Tibial artery (tissue), 4 donors: ENCODE data around the gene ADAMTS18.
"Not testable (repeated sequence)": the region's sequence is repeated elsewhere in the genome, so short reads cannot be mapped to it uniquely, and the experiment has no call there.

Experiments used
- DNase-seq, 2 donors: peaks; one replicate each; pipeline ENCODE4 v3.0.0-alpha.2; 2019
- H3K27ac ChIP-seq, 2 donors: fragments of 200-600 bp; sonication (generic) in 1 of 2; 1 replicate in 1 of 2; 2 replicates in 1 of 2; pipeline ENCODE4 v1.5.1; 2018 to 2019; ENCODE audit warnings: mild to moderate bottlenecking in 1 of 2
- H3K27me3 ChIP-seq, 2 donors: fragments of 200-600 bp; sonication (generic) in 1 of 2; one replicate each; pipeline versions ENCODE4 v1.5.1 to v1.6.0; 2016 to 2019
- H3K36me3 ChIP-seq, 3 donors: fragments of 200-600 bp; sonication (generic) in 2 of 3; one replicate each; pipeline ENCODE4 v1.5.1; 2016 to 2019; ENCODE audit warnings: mild to moderate bottlenecking in 2 of 3
- H3K4me1 ChIP-seq, 4 donors: fragments of 200-600 bp; sonication (generic) in 2 of 4; 1 replicate in 3 of 4; 2 replicates in 1 of 4; pipeline ENCODE4 v1.5.1; 2016 to 2019
- H3K4me3 ChIP-seq, 2 donors: fragments of 200-600 bp; sonication (generic) in 1 of 2; 1 replicate in 1 of 2; 2 replicates in 1 of 2; pipeline ENCODE4 v1.5.1; 2018 to 2019; ENCODE audit warnings: mild to moderate bottlenecking in 2 of 2
- H3K9me3 ChIP-seq, 3 donors: fragments of 200-600 bp; sonication (generic) in 1 of 3; one replicate each; pipeline ENCODE4 v1.5.1; 2016 to 2019
- CTCF ChIP-seq, 2 experiments: fragments of 200-600 bp in 1 of 2; fragments of 450-650 bp in 1 of 2; IDR thresholded peaks; one replicate each; pipeline ENCODE4 v1.5.1; 2017 to 2019; ENCODE audit warnings: antibody characterized with exemption in 2 of 2, mild to moderate bottlenecking in 1 of 2, moderate library complexity in 1 of 2
- intact Hi-C: fragments of 100-400 bp; cut with DNase I; formaldehyde crosslinking; loops from one replicate; pipeline ENCODE4 v1.15.0; 2023; ENCODE audit warnings: low total_unique reads

Gene ADAMTS18

GRCh38 chr16:77277571-77277970 is 157.3 kb downstream of the ADAMTS18 start:
- intact Hi-C loops, result no loop called here
- Histone ChIP-seq H3K9me3 (no peaks in the 10 kb centered on the region), H3K27me3 (no peaks in the 10 kb centered on the region), H3K4me3 (no peak overlapping the region), H3K36me3 (no peaks in the 10 kb centered on the region), H3K4me1 (no peaks in the 10 kb centered on the region), H3K27ac (no peak overlapping the region)
- no peak for TF ChIP-seq CTCF (IDR thresholded peaks at IDR 0.05)
- DNase-seq, result no peak

GRCh38 chr16:77277141-77277540 is 157.7 kb downstream of the ADAMTS18 start:
- Histone ChIP-seq H3K36me3 (no peaks in the 10 kb centered on the region), H3K9me3 (no peaks in the 10 kb centered on the region), H3K4me1 (no peaks in the 10 kb centered on the region), H3K4me3 (no peak overlapping the region), H3K27me3 (no peaks in the 10 kb centered on the region), H3K27ac (no peak overlapping the region)
- intact Hi-C loops, result no loop called here
- DNase-seq, result no peak
- TF ChIP-seq CTCF (IDR thresholded peaks at IDR 0.05), result no peak

DNA sequence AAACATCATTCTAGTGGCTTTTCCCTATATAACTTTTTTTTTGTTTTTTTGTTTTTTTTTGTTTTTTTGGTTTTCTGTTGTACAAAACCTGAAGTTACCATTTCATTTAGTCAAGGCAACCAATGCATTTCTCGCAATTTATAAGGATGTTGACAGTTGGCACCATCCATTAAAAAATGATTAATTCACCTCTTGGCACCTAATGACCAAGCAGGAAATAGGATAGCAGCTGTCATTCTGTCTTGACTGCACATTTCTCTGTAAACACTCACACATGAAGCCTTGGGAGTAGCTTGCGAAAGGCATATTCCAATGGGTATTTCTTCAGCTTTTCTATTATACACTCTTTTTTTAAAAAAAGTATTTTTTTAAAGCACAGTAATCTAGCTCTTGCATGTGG is 158.2 kb downstream of the ADAMTS18 start:
- TF ChIP-seq CTCF (IDR thresholded peaks at IDR 0.05), result no peak
- Histone ChIP-seq H3K27ac (no peak overlapping the region), H3K9me3 (no peaks in the 10 kb centered on the region), H3K4me1 (no peaks in the 10 kb centered on the region), H3K36me3 (no peaks in the 10 kb centered on the region), H3K27me3 (no peaks in the 10 kb centered on the region), H3K4me3 (no peak overlapping the region)
- no peak for DNase-seq
- intact Hi-C loops, result no loop called here

DNA sequence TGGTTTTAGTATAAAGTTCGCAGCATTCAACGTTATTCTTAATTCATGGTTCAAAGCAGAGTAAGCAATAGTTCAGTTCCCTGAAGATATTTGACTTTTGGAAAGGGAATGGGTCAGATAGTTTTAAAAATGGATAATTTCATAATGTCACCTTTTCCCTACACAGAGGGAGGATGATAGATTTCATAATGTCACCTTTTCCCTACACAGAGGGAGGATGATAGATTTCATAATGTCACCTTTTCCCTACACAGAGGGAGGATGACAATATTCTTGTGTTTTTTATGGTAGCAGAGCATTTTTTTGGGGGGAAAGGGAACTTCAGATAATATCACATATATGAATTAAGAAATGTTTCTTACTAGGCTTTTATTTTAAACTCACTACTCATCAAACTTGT is 159.5 kb downstream of the ADAMTS18 start:
- H3K9me3 ChIP-seq, H3K4me1 ChIP-seq, H3K27ac ChIP-seq, H3K4me3 ChIP-seq, intact Hi-C loops, DNase-seq, H3K27me3 ChIP-seq, H3K36me3 ChIP-seq: not testable (repeated sequence)

DNA sequence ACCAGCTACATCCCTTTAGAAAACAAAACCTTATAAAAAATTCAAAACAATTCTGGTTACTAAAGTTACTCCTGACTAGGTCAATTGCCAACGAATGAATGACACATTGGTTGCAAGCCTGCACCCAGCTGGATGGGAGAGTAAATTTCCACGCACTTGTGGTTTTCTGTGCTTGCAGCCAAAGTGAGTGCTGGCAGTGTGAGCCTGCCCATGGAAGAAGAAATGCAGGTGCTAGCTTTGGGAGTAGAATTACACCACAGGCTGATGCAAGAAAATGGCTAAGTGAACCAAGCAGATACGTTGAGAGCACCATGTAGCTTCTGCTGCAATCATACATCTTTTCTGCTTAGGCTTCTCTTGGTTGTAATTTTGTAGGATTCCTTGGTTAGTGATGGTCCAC is 161.0 kb downstream of the ADAMTS18 start:
- intact Hi-C loops, result no loop called here
- no peaks in the 10 kb centered on the region for H3K36me3 ChIP-seq

More for the DNA sequence above, 161.0 kb downstream of the ADAMTS18 start:
- no peaks in the 10 kb centered on the region for H3K9me3 ChIP-seq
- DNase-seq, result no peak
- TF ChIP-seq CTCF (IDR thresholded peaks at IDR 0.05), result no peak
- no peaks in the 10 kb centered on the region for H3K4me1 ChIP-seq
- H3K4me3 ChIP-seq, result no peak overlapping the region
- peaks cover 0 to 4% of the 10 kb centered on the region in 2 donors for H3K27me3 ChIP-seq
- no peak overlapping the region for H3K27ac ChIP-seq
